ENCODE results near the gene ERC2.

- TF ChIP-seq POLR2AphosphoS5 (IDR thresholded peaks at IDR 0.05): no peak
- TF ChIP-seq POLR2A (IDR thresholded peaks at IDR 0.05): no peak
- no peak for TF ChIP-seq CTCF (IDR thresholded peaks at IDR 0.05)
- no peak for TF ChIP-seq EP300 (IDR thresholded peaks at IDR 0.05)
Observed at GRCh38 chr3:55802816-55803215, 665.5 kb downstream of the ERC2 start.
